GM21526 (cell line): ENCODE data around the gene EPOP.

Experiments
- ATAC-seq: cut with Tn5 transposase; IDR thresholded peaks from one replicate; pipeline ENCODE4 v1.9.1; 2021; ENCODE audit warnings: moderate library complexity; ENCODE audit not compliant: unreplicated experiment, low FRiP score

EPOP gene

GRCh38 chr17:38676706-38677504 is 2.1 kb upstream of the EPOP start:
- ATAC-seq, result no peak

GRCh38 chr17:38674014-38674748 is 576 bp downstream of the EPOP start:
- no peak for ATAC-seq

- no peak for ATAC-seq
Observed at GRCh38 chr17:38673707-38674013, 1.1 kb downstream of the EPOP start.

GRCh38 chr17:38672788-38673706 is 1.7 kb downstream of the EPOP start:
- ATAC-seq, result no peak

GRCh38 chr17:38671939-38672720 is 2.6 kb downstream of the EPOP start:
- ATAC-seq, result no peak

GRCh38 chr17:38669520-38669919 is 5.2 kb downstream of the EPOP start:
- ATAC-seq, result no peak

- ATAC-seq, result no peak
Observed at GRCh38 chr17:38667787-38668122, 7.0 kb downstream of the EPOP start.

GRCh38 chr17:38667099-38667786 is 7.5 kb downstream of the EPOP start:
- no peak for ATAC-seq

GRCh38 chr17:38663964-38664644 is 10.7 kb downstream of the EPOP start:
- ATAC-seq, result no peak

- ATAC-seq, result no peak
Observed at GRCh38 chr17:38663125-38663751, 11.5 kb downstream of the EPOP start.

- no peak for ATAC-seq
Observed at GRCh38 chr17:38660097-38661025, 14.4 kb downstream of the EPOP start.

GRCh38 chr17:38659415-38659814 is 15.3 kb downstream of the EPOP start:
- ATAC-seq, result no peak

- ATAC-seq, result no peak
Observed at GRCh38 chr17:38658741-38659345, 15.9 kb downstream of the EPOP start.

- no peak for ATAC-seq
Observed at GRCh38 chr17:38657824-38658740, 16.7 kb downstream of the EPOP start.

GRCh38 chr17:38656959-38657823 is 17.6 kb downstream of the EPOP start:
- ATAC-seq, result no peak
